HG03469 (cell line): Measurements from ENCODE around the gene ZFPL1.

ENCODE experiments used
- ATAC-seq: cut with Tn5 transposase; IDR thresholded peaks from one replicate; pipeline ENCODE4 v1.9.1; 2021; ENCODE audit warnings: mild to moderate bottlenecking, moderate library complexity, moderate number of reproducible peaks; ENCODE audit not compliant: unreplicated experiment

ZFPL1 gene

DNA sequence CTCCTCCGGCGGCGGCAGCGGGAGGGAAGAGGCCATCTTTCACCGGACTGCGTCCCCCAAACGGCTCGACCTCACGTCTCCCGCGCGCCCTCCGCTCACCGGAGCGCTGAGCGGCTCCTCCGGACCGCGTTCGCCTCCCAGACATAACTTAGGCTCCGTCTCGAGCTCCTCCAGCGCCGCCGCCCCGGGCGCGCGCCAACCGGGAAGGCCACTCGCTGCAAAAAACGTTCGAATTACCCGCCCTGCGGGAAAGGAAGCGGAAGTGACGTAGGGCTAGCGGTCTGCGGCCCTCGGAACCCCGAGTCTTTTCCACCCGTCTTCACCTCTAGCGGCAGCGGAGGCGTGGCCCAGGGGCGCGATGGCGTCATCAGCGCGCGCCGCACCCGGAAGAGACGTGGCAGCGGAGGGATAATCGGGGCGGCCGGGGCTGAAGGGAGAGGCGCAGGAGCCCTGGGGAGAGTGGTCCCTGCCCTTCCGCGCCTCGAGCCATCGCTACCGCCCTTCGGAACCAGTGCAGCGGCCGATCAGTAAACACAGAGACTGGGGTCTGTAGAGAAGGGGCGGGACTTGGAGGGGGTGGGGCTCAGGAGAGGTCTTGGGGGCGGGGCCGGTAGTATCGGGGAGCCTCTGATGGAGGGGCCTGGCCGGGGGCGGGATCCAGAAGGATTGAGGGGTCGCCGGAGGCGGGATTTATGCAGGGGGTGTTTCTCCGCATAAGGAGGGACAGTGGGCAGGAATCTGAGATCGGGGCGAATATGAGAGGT, at the start of gene ZFPL1, which contains the start of gene CDCA5:
Gene ZFPL1 (plus strand): TSS at position 389 of the 764 bp plus-strand sequence. CDS start 477 bp downstream, outside the sequence.
Gene CDCA5 (minus strand): TSS at position 207 of the 764 bp plus-strand sequence. CDS start 62 bp downstream, at position 145.
- ATAC-seq, result peak; percentile 41

DNA sequence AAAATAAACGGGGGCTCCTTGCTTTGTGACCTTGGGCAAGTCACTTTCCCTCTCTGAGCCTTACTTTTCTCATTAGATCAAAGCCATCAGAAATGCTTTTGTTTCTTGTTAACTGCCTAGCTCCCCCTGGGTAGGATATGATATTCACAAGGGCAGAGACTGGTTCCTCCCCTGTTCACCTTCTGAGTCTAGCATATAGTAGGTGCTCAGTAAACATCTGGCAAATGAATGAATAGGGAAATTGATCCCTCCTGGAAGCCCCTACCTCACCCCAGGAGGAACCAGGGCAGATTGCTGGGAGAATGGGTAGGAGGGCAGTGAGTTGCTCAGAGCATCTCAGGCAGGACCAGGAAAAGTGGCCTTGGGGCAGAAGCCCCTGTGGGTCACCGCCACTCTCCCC, 49.6 kb upstream of the ZFPL1 start:
- no peak for ATAC-seq

DNA sequence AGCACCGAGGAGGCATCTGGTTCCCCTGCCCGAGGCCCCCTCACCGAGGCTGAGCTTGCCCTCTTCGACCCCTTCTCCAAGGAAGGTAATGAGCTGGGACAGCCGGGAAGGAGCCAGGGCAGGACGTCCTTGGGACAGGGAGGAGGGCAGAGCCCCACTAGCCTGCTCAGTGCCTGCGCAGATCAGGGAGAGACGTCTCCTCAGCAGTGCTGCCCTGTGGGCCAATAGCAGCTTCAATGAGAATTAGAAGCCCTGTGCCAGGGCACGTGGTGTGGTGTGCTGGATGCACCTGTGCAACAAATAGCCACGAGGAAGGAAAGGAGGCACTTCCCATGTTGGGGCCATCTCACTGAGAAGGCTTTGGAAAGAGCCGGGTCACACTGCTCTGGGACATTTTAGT, 48.4 kb upstream of the ZFPL1 start:
- ATAC-seq, result no peak

DNA sequence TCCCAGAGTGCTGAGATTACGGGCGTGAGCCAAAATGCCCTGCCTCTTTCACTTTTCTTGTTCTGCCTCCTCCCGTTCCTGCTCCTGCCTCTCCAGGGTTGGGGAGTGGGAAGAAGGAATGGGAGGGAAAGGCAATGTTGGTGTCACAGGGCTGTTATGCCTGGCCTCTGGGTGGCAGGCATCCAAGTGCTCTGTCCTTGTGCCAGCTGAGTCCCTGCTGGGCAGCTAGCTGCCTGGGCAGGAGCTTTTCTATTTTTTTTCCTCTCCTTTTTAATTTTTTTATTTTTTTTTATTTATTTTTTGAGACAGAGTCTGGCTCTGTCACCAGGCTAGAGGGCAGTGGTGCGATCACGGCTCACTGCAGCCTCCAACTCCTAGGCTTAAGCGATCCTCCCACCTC, 47.1 kb upstream of the ZFPL1 start:
- ATAC-seq, result no peak

DNA sequence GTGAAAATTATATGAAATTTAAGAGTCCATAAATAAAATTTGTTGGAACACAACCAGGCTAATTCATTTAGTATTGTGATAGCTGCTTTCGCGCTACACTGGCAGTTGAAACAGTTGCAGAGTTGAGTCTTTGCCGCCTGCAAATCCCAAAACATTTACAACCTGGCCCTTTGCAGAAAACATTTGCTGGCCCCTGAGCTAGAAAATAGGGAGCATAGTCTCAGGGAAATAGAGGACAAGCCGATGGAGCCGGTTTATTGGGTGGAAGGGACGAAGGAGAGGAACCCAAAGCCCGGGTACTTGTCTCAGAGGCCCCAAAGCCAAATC, 43.5 kb upstream of the ZFPL1 start:
- no peak for ATAC-seq

DNA sequence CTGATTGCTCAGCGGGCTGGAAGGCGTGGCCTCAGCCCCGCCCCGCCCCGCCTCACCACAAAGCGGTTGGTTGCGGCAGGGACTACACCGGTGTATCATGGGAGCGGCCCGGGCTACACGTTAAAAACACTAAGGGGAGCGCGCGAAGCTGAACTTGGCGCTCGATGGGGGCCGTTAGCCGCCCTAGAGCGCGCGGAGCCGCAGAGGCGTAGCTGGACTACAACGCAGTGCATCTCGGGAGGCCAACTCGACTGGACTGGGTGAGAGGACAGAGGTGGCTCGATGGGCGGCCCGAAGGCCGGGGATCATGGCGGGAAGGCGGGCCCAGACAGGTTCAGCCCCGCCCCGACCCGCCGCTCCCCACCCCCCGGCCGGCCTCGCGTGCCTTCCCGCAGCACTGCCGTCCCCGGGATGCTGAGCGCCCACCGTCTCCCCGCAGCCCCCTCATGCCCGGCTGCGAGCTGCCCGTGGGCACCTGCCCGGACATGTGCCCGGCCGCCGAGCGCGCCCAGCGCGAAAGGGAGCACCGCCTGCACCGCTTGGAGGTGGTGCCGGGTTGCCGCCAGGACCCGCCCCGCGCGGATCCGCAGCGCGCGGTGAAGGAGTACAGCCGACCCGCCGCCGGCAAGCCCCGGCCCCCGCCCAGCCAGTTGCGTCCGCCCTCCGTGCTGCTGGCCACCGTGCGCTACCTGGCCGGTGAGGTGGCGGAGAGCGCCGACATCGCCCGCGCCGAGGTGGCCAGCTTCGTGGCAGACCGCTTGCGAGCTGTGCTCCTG, 43.0 kb upstream of the ZFPL1 start, which contains the start of gene SAC3D1:
Gene SAC3D1 (plus strand): TSS at position 364 of the 776 bp plus-strand sequence. CDS start 83 bp downstream, at position 447.
- ATAC-seq, result peak; percentile 54

DNA sequence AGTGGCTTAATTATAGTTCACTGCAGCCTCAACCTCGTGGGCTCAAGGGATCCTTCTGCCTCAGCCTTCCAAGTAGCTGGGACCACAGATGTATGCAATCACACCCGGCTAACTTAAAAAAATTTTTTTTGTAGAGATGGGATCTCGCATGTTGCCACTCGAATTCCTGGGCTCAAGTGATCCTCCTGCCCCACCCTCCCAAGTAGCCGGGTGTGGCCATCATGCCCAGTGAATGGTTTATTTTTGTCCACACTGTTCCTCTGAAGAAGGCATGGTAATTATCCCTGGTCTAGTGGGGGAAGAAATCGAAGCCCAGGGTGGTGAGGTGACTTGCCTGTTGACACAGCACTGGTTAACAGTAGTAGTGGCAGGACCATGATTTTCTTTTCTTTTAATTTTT, 41.1 kb upstream of the ZFPL1 start:
- ATAC-seq, result no peak

DNA sequence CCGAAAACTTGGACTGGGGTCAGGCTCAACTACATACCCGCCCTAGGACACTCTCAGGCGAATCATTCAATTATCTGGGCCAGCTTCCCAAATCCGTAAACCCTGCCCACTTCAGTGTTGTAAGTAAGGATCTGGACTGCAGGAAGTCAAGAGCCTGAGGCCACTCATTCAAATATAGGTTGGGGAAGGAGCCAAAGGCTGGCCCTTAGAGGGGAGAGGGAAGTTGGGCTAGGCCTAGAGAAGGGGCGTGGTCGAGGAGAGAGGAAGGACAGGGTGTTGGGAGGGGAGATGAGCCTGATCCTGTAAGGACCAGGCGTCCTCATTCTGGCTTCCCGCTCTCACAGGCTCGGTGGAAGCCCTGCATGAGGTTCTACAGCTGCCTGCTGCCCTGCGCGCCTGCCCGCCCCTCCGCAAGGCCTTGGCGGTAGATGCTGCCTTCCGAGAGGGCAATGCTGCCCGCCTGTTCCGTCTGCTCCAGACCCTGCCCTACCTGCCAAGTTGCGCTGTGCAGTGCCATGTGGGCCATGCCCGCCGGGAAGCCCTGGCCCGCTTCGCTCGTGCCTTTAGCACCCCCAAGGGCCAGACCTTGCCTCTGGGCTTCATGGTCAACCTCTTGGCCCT, 40.0 kb upstream of the ZFPL1 start:
- ATAC-seq, result no peak

DNA sequence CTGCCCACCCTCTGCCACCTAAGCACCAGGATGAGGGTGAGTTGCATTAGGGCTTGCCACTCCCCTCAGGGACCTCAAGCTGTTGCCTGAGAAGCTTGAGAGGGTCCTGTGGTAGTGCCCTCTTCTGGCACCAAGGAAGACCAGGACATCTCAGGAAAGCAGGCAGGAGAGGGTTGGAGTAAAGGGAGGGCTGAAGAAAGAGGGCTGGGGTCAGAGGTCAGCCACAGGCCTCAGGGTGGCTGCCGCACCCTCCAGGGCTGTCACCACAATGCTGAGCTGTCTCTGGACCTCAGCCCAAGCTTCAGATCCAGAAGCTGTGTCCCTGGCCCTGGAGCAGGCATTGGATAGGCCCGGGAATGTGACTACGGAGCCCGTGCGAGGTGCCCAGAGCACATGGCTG, 39.0 kb upstream of the ZFPL1 start:
- ATAC-seq, result no peak

DNA sequence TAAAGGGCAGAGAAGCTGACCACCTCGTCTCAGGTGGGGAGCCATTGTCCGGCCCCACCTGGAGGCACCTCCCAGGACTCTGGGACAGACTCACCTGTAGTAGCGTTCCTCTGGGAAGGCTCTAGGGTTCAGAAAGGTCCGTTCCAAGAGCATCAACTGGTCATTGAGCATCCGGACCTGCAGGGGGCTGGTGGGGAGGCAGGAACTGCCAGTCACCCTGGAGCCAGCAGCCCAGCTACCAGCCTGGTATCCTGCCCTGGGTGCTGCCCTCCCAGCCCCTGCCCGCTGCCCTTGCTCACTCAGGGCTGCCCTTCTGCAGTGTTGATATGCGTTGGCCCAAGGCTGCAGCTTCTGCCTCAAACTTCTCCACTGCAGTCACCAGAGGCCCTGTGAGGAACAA, 38.3 kb upstream of the ZFPL1 start:
- no peak for ATAC-seq

DNA sequence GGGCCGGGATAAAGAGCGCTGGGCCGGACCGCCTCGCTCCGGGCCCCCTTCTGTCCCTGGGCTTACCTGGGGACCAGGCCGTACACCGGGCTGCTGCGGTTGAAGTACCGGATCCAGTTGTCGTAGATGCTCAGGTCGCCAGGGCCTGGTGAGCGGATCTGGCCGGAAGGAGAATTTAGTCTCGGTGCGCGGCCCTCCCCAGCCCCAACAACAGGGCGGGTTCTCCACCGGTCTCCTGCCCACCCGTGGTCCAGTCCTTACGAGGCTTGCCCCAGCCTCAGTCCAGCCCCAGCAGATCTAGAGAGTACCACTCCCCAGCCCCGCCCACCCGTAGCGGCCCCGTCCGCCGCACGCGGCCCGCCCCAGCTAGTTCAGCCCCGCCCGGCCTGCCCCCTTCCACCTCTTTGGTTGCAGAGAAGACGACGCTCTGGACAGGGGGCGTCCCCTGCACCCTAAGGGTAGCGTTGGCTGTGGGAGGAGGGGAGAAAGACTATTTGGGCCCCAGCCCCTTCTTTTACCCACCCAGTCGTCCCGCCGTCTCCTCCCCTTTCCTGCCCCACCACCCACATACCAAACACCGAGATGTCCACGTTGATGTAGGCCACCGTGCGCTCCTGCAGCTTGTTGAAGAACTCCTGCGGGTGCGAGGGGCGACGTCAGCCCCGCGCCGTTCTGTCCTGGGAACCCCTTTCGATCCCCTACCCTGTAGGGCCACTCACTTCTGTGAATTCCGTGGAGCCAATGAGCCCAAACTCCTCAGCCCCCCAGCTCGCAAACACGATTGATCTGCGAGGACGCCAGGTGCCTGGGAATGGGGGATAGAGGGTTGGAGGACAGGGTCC, 36.2 kb upstream of the ZFPL1 start:
- no peak for ATAC-seq

DNA sequence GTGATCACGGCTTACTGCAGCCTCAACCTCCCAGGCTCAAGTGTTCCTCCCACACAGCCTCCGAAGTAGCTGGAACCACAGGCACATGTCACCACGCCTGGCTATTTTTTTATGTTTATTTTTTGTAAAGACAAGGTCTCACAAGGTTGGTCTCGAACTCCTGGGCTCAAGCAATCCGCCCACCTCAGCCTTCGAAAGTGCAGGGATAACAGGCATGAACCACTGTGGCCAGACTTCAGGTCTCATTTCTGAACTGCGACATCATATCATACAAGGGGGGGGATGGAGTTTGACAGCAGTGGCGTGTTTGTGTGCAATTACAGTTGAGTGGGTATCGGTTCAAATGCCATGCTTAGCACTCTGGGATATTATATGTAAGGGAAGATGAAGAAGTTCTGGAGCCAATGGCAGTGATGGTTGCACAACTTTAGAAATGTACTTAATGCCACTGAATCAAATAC, 32.6 kb upstream of the ZFPL1 start:
- no peak for ATAC-seq

DNA sequence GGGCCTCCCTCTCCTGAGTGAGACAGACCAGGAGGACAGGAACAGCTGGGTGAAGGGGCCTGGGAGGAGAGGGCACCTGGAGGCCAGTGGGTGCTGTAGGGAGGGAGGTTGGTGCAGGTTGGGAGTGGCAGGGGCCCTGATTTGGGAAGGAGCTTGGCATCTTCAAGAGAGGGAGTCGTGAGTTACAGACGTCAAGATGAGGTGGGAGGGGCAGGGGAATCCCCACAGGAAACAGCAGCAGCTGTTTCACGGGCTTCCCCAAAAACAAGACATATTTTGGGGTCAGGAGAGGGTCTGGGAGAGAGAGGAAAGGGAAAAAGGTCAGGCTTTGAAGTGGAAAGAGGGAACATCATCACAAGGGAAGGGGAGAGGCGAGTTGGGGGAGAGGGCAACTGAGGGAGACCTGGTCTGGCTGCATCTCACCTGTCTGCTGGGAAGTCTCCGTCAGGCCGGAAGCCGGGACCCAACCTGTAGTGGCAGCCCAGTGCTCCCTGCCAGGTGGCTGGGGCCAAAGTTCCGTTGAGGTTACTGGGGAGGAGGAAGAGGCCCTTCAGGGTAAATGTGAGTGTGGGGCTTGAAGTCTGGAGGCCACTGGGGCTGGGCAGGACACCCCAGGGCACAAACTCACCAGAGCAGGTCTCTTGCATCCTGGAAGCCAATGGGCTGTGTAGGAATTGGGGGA, 30.1 kb upstream of the ZFPL1 start:
- no peak for ATAC-seq

DNA sequence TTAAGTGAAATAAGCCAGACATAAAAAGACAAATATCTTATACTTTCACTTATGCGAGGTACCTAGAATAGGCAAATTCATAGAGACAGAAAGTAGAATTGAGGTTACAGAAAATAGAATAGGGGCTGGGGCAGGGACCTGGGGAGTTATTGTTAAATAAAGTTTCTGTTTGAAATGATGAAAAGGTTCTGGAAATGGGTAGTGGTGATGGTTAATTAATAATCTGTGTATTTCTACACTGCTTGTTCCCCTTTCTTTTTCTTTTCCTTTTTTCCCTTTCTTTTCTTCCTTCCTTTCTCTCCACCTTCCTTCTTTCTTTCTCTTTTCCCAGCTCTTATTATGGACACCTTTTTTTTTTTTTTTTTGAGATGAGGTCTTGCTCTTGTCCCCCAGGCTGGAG, 28.5 kb upstream of the ZFPL1 start:
- ATAC-seq, result no peak

DNA sequence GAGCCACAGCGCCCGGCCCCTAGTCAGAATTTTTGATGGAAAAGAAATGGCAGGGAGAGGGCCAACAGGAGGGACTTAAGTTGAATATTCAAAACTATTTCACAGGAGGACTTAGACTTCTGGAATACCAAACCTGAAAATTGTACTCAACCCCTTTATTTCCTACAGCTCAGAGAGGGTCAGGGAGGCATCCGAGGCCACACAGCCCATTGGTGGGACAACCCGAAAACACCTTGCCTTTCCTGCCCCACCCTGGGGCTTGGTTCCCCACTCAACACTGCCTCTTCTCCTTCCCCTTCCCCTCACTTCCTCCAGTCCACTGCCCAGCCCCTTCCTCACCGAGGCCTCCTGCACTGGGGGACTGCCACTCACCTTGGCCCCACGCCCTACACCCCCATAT, 27.0 kb upstream of the ZFPL1 start:
- ATAC-seq, result no peak

DNA sequence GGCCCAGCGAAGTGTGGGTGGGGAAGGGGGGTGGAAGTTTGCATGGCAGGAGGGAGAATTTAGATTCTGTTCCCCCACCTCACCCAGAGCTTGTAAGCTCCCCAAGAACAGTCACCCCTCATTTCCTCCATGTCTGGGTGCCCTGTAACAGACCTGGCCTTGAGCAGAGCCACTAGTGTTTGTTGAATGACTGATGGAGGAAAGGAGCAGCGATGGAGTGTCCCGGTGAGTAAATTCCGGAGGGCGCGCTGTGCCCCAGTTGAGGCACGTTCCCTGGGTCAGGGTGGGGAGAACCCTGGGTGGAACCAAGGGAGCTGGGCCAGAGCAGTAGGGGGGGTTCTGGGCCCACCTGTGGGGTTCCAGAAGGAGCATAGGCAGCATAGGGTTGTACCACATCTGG, 26.5 kb upstream of the ZFPL1 start:
- ATAC-seq, result no peak

DNA sequence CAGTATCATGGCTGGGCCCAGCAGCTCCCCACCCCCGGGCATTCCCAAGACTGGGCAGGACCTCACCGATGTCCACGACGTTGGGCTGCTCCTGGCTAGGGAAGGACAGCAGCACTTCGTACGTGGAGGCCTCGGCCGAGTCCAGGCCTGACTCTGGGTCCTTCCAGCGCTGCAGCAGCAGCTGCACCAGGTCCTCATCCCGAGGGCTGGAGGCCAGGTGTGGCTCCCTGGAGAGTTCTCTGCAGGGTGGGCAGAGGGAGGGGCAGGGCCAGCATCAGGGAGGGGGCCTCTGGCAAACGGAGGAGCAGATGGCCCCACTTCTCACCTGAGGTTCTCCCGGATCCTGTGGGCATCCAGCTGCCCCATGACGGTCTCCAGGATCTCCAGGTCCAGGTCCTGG, 26.0 kb upstream of the ZFPL1 start:
- ATAC-seq, result no peak

DNA sequence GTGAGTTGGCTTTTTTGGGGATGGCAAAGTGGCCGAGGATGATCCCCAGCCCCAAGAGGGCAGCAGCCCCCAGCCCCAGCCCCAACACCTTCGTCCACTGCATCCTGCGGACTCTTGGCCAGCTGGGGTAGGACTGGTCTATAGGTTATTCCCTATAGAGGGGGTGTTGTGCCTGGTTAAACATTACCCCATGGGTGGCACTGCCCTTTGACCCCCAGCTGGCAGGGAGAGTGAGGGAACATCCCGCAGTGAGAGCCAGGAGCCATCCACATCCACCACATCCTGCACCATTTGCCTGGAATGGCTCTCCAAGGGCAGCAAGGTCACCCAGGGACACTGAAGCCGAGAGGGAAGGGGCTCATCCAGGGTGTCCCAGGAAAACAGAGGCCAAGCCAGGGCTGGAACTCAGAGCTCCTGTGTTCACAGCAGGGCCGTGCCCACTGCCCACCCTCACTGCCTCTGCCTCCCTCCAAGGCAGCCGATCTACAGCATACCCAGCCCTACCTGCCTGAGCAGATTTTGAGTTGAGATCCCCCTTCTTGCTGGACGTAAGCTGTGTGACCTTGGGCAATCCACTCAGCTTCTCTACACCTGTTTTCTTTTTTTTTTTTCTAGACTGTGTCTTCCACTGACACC, 25.5 kb upstream of the ZFPL1 start, which contains the start of gene NAALADL1:
Gene NAALADL1 (minus strand): TSS at position 135 of the 636 bp plus-strand sequence. CDS start 32 bp downstream, at position 103.
- ATAC-seq, result no peak

DNA sequence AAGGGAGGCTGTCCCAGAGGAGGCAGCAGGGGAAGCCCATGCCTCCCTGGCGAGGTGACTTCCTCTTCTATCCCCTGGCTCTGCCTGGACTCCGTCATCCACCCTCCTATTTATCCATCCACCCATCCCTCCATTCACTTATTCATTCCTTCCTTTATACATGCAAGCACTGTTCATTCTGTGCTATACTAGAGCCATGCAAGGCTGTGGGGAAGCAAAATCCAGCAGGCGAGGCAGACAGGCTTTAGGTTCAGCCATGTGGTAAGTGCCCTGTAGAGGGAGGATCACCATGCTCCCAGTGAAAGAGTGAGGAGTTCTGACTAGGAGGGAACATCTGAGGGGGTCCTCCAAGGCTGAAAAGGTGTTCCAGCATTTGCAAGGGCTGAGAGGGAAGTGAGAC, 24.5 kb upstream of the ZFPL1 start:
- ATAC-seq, result no peak
